ENCODE results near the gene REEP1. TPM values are rescaled to one million over a fixed set of nuclear protein-coding genes. Genes with fewer than 3 reads are reported as not detected.

REEP1 gene
- total RNA-seq, 2 experiments from 2014 or later, result not detected

- TF ChIP-seq CTCF (conservative IDR thresholded peaks at IDR 0.05; ENCODE audit: low read length) (no peak), EZH2phosphoT487 (IDR thresholded peaks at IDR 0.05; ENCODE audit: borderline replicate concordance, low read depth, low read length) (no peak)
- no peak overlapping the region for H2AFZ ChIP-seq (ENCODE audit: low read length)
- H3K9me2 ChIP-seq (ENCODE audit: insufficient read depth, low read length), result no peaks in the 10 kb centered on the region
- H3K27ac ChIP-seq (ENCODE audit: low read depth, low read length, poor library complexity, severe bottlenecking), result no peak overlapping the region
- intact Hi-C loops (cut with micrococcal nuclease; ENCODE audit: unreplicated experiment), result loop anchor here (2.0 to 10.0 kb wide), 3 partner anchors 77 to 225 kb away; partner anchors contain the start of gene KDM3A
- no TSS peak for BruUV-seq (replicated peaks)
- no peaks in the 10 kb centered on the region for H3K79me2 ChIP-seq (ENCODE audit: insufficient read depth, low read depth, low read length)
- POLR2A ChIA-PET, result interaction anchor here (1.1 to 2.4 kb wide), 2 partner anchors 15 to 146 kb away, joined by 3 to 6 read pairs; no protein-coding TSS in a partner anchor
- no peaks in the 10 kb centered on the region for H4K20me1 ChIP-seq (ENCODE audit: insufficient read depth, low read length)
- DNase-seq (ENCODE audit: low spot score), result no peak
- H3K4me1 ChIP-seq (ENCODE audit: insufficient read depth, low read length, poor library complexity, severe bottlenecking), result peaks cover 12% of the 10 kb centered on the region
- no peak overlapping the region for H3K4me3 ChIP-seq (ENCODE audit: low read depth, low read length, poor library complexity, severe bottlenecking)
- H3K4me2 ChIP-seq (ENCODE audit: low read length), result no peak overlapping the region
- CTCF ChIA-PET (ENCODE audit: unreplicated experiment), result no interaction called here
- peaks cover 6% of the 10 kb centered on the region; the same call in 1 of the 2 replicates for H3K36me3 ChIP-seq (ENCODE audit: insufficient read depth, low read length)
- no peaks in the 10 kb centered on the region for H3K9me3 ChIP-seq (ENCODE audit: low read length)
Measured at GRCh38 chr2:86219896-86220295, 117.5 kb downstream of the REEP1 start.

GRCh38 chr2:86218124-86218523 is 119.3 kb downstream of the REEP1 start:
- Histone ChIP-seq H3K36me3 (ENCODE audit: insufficient read depth, low read length) (peaks cover 24% of the 10 kb centered on the region), H3K9me2 (ENCODE audit: insufficient read depth, low read length) (no peaks in the 10 kb centered on the region), H3K4me3 (ENCODE audit: low read depth, low read length, poor library complexity, severe bottlenecking) (no peak overlapping the region), H3K79me2 (ENCODE audit: insufficient read depth, low read depth, low read length) (no peaks in the 10 kb centered on the region), H2AFZ (ENCODE audit: low read length) (no peak overlapping the region), H3K4me2 (ENCODE audit: low read length) (no peak overlapping the region), H3K27ac (ENCODE audit: low read depth, low read length, poor library complexity, severe bottlenecking) (no peak overlapping the region), H4K20me1 (ENCODE audit: insufficient read depth, low read length) (no peaks in the 10 kb centered on the region), H3K9me3 (ENCODE audit: low read length) (no peaks in the 10 kb centered on the region), H3K4me1 (ENCODE audit: insufficient read depth, low read length, poor library complexity, severe bottlenecking) (no peaks in the 10 kb centered on the region)
- POLR2A ChIA-PET, result no interaction called here
- DNase-seq (ENCODE audit: low spot score), result no peak
- intact Hi-C loops (cut with micrococcal nuclease; ENCODE audit: unreplicated experiment), result no loop called here
- CTCF ChIA-PET (ENCODE audit: unreplicated experiment), result no interaction called here
- BruUV-seq (replicated peaks), result no TSS peak
- no peak for TF ChIP-seq CTCF (conservative IDR thresholded peaks at IDR 0.05; ENCODE audit: low read length)
- no peak for TF ChIP-seq EZH2phosphoT487 (IDR thresholded peaks at IDR 0.05; ENCODE audit: borderline replicate concordance, low read depth, low read length)
